Measurements from ENCODE around the gene POLR3K.

DNA sequence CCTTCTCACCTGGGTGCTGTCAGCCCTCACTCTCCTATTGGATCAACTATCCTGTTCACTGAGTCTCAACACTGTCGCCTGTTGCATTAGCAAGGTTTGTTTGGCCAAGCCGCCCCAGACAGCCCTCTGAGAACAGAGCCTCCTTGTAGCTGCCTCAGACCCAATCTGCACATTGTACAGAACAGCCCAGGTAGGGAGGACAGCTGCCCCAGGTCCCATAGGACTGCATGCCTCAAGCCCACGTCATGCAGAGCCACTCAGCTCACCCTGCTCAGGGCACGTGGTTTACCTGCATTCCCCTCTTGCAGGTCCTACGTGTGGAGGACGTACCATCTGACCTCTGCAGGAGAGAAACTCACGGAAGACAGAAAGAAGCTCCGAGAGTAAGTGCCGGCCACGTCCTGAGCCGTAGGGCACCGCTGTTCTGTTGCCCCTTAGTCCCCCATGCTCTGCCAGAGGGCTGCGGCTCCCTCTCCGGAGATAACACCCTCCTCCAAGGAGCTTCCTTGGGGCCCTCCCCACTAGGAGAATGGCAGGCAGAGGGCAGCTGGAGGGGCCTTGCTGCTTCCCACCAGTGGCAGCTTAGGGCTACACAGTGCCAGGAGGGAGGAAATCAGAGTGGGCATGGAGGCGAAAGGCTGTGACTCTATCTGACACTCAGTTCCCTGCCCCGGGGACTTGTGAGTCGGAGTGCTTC, 3.0 kb upstream of the POLR3K start:
- TF ChIP-seq, protein P1, sequence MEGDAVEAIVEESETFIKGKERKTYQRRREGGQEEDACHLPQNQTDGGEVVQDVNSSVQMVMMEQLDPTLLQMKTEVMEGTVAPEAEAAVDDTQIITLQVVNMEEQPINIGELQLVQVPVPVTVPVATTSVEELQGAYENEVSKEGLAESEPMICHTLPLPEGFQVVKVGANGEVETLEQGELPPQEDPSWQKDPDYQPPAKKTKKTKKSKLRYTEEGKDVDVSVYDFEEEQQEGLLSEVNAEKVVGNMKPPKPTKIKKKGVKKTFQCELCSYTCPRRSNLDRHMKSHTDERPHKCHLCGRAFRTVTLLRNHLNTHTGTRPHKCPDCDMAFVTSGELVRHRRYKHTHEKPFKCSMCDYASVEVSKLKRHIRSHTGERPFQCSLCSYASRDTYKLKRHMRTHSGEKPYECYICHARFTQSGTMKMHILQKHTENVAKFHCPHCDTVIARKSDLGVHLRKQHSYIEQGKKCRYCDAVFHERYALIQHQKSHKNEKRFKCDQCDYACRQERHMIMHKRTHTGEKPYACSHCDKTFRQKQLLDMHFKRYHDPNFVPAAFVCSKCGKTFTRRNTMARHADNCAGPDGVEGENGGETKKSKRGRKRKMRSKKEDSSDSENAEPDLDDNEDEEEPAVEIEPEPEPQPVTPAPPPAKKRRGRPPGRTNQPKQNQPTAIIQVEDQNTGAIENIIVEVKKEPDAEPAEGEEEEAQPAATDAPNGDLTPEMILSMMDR (IDR thresholded peaks at IDR 0.05 in 8 of 11, conservative IDR thresholded peaks at IDR 0.05 in 3 of 11), result no peak
- TF ChIP-seq POLR2A (IDR thresholded peaks at IDR 0.05), result no peak
